Fibroblast of skin of scalp (primary cell): ENCODE data around the gene CCDC85C.

Experiments
- DNase-seq: peaks from one replicate; pipeline ENCODE4 v3.0.0-alpha.2; 2013

The CCDC85C gene

GRCh38 chr14:99535908-99536778 is 67.9 kb downstream of the CCDC85C start:
- no peak for DNase-seq

- no peak for DNase-seq
These were observed 68.6 kb downstream of the CCDC85C start for GRCh38 chr14:99535448-99535847.

GRCh38 chr14:99534863-99535262 is 69.1 kb downstream of the CCDC85C start:
- DNase-seq: peak; percentile 52

- DNase-seq: no peak
These were observed 69.7 kb downstream of the CCDC85C start for GRCh38 chr14:99534333-99534732.

GRCh38 chr14:99532310-99532709 is 71.7 kb downstream of the CCDC85C start:
- no peak for DNase-seq

GRCh38 chr14:99531251-99532096 is 72.5 kb downstream of the CCDC85C start:
- peak; percentile 86 for DNase-seq

- peak; percentile 41 for DNase-seq
These were observed 73.4 kb downstream of the CCDC85C start for GRCh38 chr14:99530407-99531155.

GRCh38 chr14:99529899-99530298 is 74.1 kb downstream of the CCDC85C start:
- no peak for DNase-seq

GRCh38 chr14:99527427-99528076 is 76.5 kb downstream of the CCDC85C start:
- DNase-seq: no peak

- no peak for DNase-seq
These were observed 77.0 kb downstream of the CCDC85C start for GRCh38 chr14:99527026-99527425.

- no peak for DNase-seq
These were observed 78.3 kb downstream of the CCDC85C start for GRCh38 chr14:99525699-99526080.

- DNase-seq: peak; percentile 69
These were observed 79.0 kb downstream of the CCDC85C start for GRCh38 chr14:99524804-99525698.

GRCh38 chr14:99524091-99524661 is 79.8 kb downstream of the CCDC85C start:
- no peak for DNase-seq

GRCh38 chr14:99523704-99524055 is 80.3 kb downstream of the CCDC85C start:
- no peak for DNase-seq

GRCh38 chr14:99522934-99523703 is 80.9 kb downstream of the CCDC85C start:
- no peak for DNase-seq

GRCh38 chr14:99522457-99522891 is 81.5 kb downstream of the CCDC85C start:
- peak; percentile 74 for DNase-seq

GRCh38 chr14:99522025-99522401 is 82.0 kb downstream of the CCDC85C start:
- no peak for DNase-seq

GRCh38 chr14:99521176-99522024 is 82.6 kb downstream of the CCDC85C start:
- no peak for DNase-seq

GRCh38 chr14:99520571-99521081 is 83.4 kb downstream of the CCDC85C start:
- DNase-seq: no peak
